Transverse colon (tissue), 3 donors: ENCODE measurements around the gene NUBP1.

ENCODE experiments used
- EP300 ChIP-seq: sonication (generic); formaldehyde crosslinking; IDR thresholded peaks from one replicate; pipeline ENCODE4 v1.6.1; 2017; ENCODE audit warnings: antibody characterized with exemption, low read depth
- TF ChIP-seq, protein P1 (sequence below), 5 experiments: fragments of 200-600 bp in 3 of 5; fragments of 450-650 bp in 2 of 5; sonication (generic) in 3 of 5; IDR thresholded peaks; 1 replicate in 2 of 5; 2 replicates in 3 of 5; pipeline ENCODE4 v1.5.1; 2016 to 2017; ENCODE audit warnings: antibody characterized with exemption in 5 of 5, inconsistent platforms in 3 of 5, mild to moderate bottlenecking in 2 of 5, moderate library complexity in 1 of 5

DNA sequence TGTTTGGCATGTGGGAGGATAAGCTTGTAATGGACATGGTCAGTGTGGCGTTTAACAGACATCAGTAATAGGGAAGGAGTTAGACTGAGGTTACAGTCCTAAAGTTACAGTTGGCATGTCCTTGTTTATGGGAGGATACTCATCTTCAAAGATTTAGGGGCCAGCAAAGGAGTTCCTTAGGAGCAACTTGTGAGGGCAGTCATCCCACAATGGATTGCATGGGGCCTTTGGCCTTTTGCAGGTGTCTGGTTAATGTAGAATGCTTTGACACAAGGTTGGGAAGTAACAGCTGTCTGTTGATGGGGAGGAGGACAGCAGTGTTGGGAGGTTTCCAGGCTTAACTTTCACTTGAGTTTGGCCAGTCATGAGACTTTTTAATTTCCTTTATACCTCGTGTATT lies 2.2 kb downstream of the NUBP1 start:
- TF ChIP-seq, protein P1, sequence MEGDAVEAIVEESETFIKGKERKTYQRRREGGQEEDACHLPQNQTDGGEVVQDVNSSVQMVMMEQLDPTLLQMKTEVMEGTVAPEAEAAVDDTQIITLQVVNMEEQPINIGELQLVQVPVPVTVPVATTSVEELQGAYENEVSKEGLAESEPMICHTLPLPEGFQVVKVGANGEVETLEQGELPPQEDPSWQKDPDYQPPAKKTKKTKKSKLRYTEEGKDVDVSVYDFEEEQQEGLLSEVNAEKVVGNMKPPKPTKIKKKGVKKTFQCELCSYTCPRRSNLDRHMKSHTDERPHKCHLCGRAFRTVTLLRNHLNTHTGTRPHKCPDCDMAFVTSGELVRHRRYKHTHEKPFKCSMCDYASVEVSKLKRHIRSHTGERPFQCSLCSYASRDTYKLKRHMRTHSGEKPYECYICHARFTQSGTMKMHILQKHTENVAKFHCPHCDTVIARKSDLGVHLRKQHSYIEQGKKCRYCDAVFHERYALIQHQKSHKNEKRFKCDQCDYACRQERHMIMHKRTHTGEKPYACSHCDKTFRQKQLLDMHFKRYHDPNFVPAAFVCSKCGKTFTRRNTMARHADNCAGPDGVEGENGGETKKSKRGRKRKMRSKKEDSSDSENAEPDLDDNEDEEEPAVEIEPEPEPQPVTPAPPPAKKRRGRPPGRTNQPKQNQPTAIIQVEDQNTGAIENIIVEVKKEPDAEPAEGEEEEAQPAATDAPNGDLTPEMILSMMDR (IDR thresholded peaks at IDR 0.05): no peak
- TF ChIP-seq EP300: no peak
